Right renal cortex interstitium (tissue), 3 donors: Measurements from ENCODE around the gene SLC12A8. TPM values are rescaled to one million over a fixed set of nuclear protein-coding genes. Genes with fewer than 3 reads are reported as not detected.

Source experiments
- DNase-seq, 3 donors: peaks; one replicate each; pipeline ENCODE4 v3.0.0-alpha.2; 2013; ENCODE audit warnings: low read depth in 3 of 3, low spot score in 2 of 3
- polyA plus RNA-seq, 3 donors: library from polyadenylated mRNA; unstranded; fragments of 120-200 nt; gene quantifications; one replicate each; pipeline ENCODE4 v1.2.1, GENCODE V29; 2013; ENCODE audit not compliant: insufficient read length in 3 of 3

The SLC12A8 gene
- polyA plus RNA-seq, 3 donors, result 4.8 to 6.2 (median 5.6) TPM

DNA sequence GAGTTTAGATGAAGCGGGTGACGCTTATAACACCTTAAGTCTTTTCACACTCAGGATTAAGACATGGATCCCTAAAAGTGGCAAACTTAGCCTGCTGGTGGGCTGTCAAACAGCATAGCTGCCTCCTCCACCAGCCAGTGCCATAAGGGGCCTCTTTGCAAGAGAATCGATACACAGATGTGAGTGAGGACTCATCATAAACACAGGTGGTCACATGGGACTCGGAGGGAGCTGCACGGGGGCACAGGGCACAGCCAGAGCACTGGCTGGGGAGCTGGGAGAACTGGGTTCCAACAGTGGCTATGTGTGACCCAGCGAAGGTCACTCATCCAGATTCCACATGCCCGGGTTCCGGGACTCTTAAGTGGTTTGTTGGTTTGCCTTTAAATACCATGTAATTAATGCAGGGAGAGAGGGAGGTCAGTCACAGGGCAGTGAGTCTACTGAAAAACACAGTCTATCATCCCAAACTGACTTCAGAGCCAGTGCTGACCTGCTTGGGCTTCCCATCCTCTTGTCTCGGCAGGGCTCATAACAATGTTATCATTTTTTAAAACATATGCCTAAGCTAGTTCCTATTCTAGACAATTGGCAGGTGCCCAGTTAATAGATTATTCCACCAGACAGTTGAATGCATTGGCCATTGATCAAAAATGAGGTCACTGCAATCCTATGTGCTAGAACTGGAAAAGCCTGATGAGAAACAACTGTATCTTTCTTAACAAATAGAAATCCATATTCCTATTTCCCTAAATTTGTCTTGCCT lies 51.8 kb downstream of the SLC12A8 start:
- DNase-seq, result no peak

DNA sequence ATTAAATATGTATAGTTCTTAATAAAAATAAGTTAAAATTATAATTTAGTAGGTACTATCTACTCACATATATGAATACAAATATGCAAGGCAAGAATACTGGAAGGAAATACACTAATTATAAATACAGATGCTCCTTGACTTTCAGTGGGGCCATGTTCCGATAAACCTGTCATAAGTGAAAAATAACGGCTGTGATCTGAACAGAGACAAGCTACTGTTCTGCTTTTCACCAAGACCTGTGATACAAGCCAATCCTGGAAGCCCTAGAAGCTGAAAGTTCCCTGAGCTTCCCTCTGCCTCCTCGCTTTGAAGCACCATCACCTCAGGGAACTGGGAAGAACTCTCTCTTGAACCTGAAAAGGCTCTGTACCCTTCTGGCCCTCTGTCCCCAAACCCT lies 55.4 kb downstream of the SLC12A8 start:
- DNase-seq, result no peak

DNA sequence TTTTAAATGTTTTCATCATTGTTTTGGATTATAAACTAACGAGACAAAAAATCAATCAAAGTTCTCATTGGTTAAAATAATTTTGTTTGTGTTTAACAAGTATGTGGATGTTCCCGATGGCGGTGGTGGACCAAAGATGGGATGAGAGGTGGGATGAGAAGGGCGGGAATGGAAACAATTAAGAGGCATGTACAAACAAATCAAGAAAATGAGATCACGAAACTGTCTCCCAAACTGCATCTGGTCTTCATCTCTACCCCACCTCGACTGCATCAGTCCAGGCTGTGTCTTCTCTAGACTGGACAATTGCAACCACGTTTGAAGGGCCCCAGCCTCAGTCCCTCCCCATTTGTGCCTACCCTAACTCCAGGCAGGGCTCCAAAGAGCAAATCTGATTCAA lies 56.1 kb downstream of the SLC12A8 start:
- no peak for DNase-seq

DNA sequence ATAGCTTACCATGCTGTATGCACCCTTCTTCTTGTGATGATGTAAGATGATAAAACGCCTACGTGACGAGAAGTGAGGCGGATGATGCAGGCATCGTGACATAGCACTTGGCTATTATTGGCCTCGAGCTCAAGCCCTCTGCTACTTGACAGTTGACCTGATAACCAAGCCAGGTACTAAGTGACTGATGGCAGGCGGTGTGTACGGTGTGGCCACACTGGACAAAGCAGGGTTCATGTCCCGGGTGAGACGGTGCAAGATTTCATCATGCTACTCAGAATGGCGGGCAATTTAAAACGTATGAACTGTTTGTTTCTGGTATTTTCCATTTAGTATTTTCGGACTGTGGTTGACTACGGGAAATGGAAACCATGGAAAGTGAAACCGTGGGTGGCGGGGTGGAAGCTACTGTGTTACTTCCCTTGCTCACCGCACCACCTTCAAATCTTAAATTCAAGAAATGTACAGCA lies 57.7 kb downstream of the SLC12A8 start:
- DNase-seq, result no peak

DNA sequence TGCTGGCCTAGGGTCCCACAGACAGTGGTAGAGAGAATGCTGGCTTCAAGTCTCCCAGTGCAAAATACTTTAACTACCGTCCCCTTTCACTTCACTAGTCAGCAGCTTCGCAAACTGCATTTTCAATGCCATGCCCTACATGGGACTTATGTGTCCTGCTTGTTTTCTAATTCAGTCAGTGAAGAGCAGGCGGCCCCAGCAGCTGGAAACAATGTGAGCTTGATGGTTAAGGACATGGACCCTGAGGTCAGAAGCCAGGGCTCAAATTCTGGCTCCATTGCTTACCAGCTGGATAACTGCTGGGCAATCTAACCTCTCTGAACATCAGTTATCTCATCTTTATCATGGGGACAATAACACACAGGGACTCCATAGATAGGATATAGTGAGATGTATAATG lies 58.4 kb downstream of the SLC12A8 start:
- no peak for DNase-seq

DNA sequence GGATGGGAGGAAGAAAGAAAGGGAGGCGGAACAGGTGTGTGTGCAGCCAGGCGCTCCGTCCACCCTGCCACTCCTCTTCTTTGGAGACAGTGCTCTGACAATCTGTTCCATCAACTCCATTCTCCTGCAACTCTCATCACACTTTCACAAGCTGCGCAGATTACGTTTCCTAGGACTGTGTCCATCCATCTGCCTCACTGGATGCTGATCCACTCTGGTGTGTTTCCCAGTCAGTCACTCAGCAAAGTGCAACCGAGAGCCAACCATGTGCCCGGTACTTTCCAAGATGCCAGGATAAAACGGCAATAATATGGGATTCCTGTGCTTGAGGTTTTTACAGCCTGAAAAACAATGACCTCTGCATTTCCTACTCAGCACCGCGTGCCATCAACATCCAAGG lies 59.6 kb downstream of the SLC12A8 start:
- no peak for DNase-seq

DNA sequence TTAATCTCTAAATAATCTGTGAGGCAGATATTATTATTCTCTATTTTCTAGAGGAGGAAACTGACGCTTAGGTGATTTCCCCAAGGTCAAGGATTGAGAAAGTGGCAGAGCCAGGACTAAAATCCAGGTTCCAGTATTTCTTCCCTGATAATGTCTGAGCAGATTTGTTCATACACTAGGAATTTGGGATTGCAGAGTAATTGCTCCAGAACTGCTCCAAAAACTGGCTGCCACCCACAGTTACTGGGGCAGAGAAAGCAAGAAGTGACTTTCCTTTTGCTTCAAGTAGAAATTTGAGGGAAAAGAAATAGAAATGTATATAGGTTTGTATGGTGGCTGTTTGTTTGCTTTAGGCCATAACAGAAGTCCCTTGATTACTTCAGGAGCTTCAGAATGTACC lies 60.6 kb downstream of the SLC12A8 start:
- DNase-seq, result no peak

DNA sequence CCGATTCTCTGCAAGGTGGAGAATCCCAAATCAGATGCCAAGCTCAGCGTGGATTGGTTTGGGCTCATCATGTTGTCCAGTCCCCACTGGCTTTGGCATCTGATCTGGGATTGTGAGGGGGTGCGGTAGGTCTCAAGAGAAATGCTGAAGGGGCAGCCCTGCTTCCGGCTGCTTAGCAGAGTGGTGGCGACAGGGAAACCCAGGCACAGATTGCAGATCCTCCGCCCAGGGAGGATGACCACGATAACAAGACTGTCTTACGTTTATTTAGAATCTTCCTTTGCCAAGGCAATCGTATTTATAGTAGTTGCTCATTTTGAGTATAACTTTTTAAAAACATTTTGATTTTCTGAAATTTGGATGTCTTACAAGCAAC lies 61.1 kb downstream of the SLC12A8 start:
- no peak for DNase-seq

DNA sequence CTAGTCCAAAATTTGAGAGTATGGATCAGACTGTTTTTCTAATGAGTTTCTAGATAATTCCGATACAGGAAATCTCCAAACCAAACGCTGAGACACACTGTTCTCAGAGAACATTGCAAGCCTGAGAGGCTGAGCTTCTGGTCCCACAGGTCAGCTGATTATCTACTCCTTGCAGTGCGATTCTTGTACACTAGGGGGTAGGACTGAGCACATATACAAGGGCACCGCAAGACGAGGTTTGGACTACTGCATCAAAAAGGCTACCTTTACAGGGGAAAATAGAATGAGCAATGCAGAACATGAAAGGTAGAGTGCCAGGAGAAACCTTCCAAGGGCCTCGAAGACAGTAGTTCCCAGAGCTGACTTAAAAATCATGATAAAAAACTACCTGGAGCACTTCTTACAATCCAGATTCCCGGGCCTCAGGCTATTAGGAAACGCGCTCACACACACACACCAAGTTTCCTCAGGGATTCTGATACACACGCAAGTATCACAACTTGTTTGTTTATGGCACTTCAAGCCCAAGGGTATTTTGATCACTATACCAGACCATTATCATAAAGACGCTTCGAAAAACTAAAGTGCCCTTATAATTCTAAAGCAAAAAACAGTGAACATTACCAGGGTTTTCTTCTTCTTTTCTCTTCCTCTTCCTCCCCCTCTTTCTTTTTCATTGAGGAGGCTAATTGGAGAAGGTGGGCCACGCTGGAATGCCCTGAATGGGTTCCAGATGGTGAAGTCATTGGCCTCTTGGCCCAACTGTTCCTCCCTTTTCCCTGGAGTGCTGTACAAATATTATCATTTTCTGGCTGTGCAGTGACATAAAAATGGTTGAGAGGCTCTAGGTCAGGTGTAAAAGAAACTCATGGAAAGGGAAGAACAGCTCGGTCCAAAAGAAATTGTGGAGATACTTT lies 61.8 kb downstream of the SLC12A8 start:
- no peak for DNase-seq

DNA sequence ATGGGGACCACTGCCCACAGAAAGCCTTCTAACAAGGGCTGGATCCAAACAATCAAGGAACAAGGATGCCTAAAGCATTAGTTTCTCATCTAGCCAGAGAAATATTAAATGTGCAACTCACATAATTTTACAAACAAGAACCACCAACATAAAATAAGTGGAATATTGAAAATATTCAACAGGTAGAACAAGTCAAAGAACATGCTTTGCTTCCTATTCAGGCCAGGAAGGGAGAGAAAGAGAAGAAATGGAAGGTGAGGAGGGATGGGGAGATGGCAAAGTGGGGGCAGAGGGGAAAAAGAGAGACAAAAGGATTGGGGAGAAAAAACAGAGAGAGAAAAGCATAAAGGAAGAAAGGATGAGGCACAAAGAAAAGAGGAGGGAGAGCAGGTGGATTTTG lies 63.1 kb downstream of the SLC12A8 start:
- DNase-seq, result no peak

DNA sequence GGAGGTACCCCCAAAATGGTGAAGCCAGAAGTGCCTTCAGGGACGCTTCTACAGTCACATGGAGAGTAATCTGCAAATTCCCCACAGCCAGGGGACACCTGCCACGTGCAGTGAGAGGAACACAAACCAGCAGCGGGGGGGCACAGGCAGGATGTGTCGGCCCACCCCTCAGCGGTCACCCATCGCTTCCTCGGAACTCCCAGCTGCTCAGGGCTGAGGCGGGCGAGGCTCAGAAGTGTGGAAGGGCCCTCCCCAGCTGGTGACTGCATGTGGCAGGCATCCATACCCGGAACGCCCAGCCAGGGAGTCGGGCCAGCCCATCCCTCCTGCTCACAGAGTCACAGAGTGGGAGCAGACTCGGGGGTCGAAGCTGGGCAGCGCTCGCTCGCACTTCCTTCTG lies 63.7 kb downstream of the SLC12A8 start:
- no peak for DNase-seq

DNA sequence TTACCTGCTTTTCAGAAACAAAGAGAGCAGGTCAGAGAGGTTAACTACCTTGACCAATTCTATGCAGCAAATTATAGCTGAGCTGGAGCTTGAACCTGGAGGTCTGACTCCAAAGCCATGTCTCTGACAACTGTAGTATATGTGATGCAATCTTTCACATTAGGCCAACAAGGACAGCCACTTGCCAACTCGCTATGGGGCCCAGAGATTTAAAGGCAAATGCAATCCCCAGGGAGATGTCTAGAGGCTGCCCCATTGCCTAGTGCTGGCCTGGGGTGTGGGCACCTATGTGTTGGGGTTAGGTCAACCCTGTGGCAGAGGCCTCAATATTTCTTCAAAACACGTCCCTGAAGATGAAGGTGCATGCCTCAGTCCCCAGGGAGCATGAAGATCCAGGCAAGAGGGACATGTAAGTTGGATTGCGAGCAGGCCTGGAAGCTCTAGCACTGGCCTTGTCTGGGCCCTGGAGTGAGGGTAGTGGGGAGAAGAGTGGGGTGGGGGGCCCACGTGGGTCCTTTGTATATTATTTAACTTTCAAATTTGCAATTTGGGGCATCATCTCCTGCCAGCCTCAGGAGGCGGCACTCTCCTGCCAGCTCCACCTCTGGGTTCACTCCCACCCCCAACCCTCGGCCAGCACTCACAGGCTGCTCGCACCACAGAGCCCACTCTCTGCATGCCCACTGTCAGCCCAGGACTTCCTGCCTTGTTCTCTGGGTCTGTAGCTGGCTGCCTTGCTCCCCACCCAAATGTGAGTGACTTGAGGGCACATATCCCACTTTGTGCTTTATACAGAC lies 64.3 kb downstream of the SLC12A8 start:
- no peak for DNase-seq

DNA sequence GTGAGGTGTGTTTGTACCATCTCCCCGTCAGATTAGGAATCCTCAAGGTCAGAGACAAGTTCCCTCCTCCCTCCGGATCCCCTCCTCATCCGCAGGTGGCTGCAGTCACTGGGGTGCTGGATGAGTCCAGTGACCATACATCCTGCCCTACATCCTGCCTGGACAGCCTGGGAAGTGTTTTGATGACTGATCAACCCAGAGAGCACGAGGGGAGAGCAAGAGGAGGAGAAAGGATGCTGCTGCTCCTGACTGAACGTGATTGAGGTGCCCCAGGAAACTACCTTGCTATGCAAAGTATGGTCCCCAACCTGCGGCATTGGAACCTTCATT lies 65.1 kb downstream of the SLC12A8 start:
- no peak for DNase-seq

DNA sequence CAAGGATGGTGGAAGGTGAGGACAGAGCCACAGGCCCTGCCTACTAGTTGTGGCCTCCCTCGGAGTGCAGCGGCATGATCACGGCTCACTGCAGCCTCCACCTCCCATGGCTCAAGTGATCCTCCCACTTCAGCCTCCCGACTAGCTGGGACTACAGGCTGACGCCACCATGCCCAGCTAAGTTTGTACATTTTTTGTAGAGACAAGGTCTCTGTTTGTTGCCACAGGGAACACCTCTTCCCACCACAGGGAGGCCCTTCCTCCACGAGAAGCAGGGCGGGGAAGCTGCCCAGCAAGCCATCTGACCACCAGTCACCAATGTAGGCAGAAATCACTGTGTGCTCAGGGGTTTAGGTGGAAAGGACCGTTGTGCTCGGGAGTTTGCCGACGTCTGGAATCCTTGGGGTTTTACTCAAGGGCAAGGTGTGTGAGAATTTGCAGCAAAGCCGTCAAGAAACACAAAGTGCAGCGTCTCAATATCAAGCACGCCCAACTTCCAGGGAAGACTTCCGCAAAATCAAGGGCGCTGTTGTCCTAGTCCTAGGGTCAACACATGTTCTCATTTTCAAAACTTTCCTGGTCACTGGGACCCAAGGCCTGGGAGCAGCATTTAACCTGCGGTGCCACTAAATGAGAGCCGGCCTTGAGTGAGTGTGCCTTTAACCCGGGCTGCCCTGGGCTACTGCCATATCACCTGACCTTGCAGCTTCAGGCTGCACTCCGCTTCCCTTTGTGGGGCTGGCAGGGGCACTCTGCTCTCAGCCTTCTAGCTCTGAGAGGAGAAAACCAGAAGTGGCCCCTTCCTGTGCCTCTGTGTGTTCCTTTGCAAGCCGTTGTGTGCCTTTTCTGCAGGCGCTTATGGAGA lies 65.7 kb downstream of the SLC12A8 start:
- DNase-seq, result no peak

DNA sequence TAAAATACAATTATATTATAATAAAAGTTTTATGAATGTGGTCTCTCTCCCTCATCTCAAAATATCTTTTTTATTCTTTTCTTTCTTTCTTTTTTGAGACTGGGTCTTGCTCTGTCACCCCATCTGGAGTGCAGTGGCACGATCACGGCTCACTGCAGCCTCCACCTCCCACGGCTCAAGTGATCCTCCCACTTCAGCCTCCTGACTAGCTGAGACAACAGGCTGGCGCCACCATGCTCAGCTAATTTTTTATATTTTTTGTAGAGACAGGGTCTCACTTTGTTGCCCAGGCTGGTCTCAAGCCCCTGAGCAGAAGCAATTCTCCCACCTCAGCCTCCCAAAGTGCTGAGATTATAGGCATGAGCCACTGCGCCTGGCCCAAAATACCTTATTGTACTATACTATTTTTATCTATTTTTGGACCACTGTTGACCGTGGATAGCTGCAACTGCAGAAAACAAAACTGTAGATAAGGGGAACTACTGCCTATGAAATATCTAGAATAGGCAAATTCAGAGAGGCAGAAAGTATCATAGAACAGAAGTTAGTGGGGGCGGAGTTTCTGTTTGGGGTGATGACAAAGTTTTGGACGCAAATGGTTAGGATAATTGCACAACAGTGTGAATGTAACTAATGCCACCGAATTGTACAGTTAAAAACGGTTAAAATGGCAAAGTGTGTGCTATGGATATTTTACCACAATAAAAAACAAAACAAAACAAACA lies 66.6 kb downstream of the SLC12A8 start:
- no peak for DNase-seq

DNA sequence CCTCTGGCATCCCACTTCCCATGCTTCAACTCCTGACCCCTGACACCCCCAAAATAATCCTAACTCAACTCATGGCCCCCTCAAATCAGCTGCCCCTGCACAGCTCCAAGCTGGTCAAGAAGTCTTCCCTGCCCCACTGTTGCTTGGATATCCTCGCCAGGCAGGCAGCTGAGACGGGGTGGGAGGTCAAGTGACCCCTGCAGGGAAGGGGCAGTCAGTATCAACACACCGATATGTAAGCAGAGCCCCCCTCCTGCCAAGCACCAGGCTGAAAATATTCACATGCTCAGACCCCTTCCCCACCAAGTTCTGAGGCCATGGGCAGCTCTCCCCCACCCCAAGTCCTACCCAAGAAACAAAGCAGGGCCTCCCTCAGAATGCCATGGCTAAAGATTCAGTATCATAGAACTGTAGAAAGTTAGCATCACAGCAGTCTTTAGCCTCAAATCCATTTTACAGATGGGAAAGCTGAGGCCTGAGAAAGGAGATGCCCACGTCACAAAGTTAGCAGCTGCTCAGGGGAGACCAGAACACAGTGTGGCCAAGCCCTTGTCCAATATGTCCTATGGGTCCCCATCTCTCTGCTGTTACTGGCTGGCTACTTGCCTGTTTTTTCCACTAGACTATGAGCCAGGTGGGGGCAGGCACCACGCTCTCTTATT lies 67.8 kb downstream of the SLC12A8 start:
- DNase-seq, result no peak

DNA sequence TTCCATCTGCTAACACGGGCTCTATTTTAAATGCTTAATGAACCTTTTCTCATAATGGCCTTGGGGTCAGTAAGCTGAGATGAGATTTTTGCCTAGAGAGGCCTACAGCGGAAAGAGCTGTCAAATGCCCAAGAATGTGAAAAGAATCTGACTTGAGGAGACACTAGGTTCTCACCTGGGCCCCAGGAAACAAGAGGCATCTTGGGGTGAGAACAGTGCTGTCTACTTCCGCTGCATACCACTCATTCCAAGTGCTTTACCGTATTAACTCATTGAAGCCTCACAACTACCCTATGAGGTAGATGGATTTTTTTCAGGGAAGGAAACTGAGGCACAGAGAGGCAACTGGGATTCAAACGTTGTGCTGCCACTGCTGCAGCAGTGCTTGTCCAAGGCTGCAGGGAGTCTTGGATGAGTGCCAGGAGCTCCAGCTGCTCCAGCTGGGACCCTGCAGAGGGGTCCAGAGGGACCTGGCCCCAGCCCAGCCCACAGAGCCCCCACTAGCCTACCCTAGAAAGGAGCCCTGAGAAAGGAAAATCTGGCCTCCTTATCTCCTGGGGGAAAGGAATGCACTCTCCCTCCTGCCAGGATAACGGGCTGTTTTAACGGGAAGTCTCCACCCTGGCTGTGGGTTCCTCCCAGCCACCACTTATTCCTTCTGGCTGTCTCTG lies 68.4 kb downstream of the SLC12A8 start:
- DNase-seq, result no peak

DNA sequence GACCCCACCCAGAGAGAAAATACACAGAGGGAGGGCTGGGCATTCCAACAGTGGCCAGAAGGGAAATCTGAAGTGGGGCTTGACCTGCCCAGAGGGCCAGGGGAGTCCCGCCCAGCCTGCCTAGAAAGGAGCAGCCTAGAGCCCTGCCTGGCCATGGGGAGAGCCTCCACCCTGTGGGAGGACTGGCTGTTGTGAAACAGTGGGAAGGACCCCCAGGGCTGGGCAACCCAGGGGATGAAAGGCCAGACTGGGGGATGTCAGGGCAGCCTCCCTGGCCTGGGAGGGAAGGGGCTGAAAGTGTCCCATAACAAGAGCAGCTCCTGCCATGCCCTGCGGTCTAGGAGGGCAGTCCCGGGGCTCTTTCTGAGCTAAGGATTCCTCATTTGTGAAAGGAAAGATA lies 69.0 kb downstream of the SLC12A8 start:
- no peak for DNase-seq

DNA sequence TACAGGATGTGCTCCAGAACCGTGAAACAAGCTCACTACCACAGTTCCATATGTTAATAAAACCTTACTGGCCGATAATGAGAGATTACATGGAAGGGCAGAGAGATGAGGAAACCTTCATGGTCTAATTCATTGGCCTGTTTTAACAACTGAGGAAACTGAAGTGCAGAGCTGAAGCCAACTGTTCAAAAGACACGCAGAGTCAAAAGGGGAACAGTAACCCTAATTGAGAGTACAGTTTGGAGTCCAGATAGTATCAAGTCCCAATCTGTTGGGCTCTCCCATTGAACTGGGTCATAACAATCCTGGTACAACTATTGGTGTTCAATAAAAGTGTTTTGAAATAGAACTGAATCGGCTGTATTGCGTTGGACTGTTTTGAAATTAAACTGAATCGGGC lies 69.6 kb downstream of the SLC12A8 start:
- no peak for DNase-seq
